Spleen (tissue), 11 donors: ENCODE results near the gene BTBD7. TPM values are rescaled to one million over a fixed set of nuclear protein-coding genes. Genes with fewer than 3 reads are reported as not detected.

Experiments used
- DNase-seq: peaks from one replicate; pipeline ENCODE4 v3.0.0-alpha.2; 2020
- H3K27ac ChIP-seq, 8 donors: fragments of 200-600 bp; sonication (generic) in 7 of 8; 1 replicate in 4 of 8; 2 replicates in 4 of 8; pipeline versions ENCODE4 v1.5.0 to v1.8.0; 2016 to 2021; ENCODE audit warnings: inconsistent platforms in 4 of 8, mild to moderate bottlenecking in 4 of 8, moderate library complexity in 1 of 8
- H3K27me3 ChIP-seq, 7 donors: fragments of 200-600 bp; sonication (generic) in 6 of 7; replicated peaks in 1 of 7; 1 replicate in 4 of 7; 2 replicates in 3 of 7; pipeline versions ENCODE4 v1.5.0 to v1.8.0; 2016 to 2021; ENCODE audit warnings: inconsistent platforms in 3 of 7, mild to moderate bottlenecking in 1 of 7
- H3K36me3 ChIP-seq, 6 donors: fragments of 200-600 bp; sonication (generic) in 5 of 6; 1 replicate in 4 of 6; 2 replicates in 2 of 6; pipeline versions ENCODE4 v1.5.0 to v1.8.0; 2016 to 2021; ENCODE audit warnings: inconsistent platforms in 2 of 6
- H3K4me1 ChIP-seq, 6 donors: fragments of 200-600 bp; sonication (generic) in 5 of 6; 1 replicate in 3 of 6; 2 replicates in 3 of 6; pipeline versions ENCODE4 v1.5.0 to v1.8.0; 2016 to 2021; ENCODE audit warnings: inconsistent platforms in 3 of 6
- H3K4me3 ChIP-seq, 8 donors: fragments of 200-600 bp; sonication (generic) in 7 of 8; 1 replicate in 4 of 8; 2 replicates in 4 of 8; pipeline versions ENCODE4 v1.5.0 to v1.8.0; 2016 to 2021; ENCODE audit warnings: inconsistent platforms in 4 of 8, mild to moderate bottlenecking in 4 of 8, moderate library complexity in 2 of 8
- H3K9me3 ChIP-seq, 8 donors: fragments of 200-600 bp; sonication (generic) in 7 of 8; 1 replicate in 4 of 8; 2 replicates in 4 of 8; pipeline versions ENCODE4 v1.5.0 to v1.8.0; 2016 to 2021; ENCODE audit warnings: inconsistent platforms in 4 of 8
- POLR2A ChIP-seq, 3 donors: fragments of 450-650 bp; IDR thresholded peaks; one replicate each; pipeline ENCODE4 v1.5.1; 2017; ENCODE audit warnings: antibody characterized with exemption in 3 of 3, mild to moderate bottlenecking in 1 of 3
- POLR2AphosphoS5 ChIP-seq, 3 donors: sonication (generic); formaldehyde crosslinking; IDR thresholded peaks; one replicate each; pipeline ENCODE4 v1.5.1; 2017; ENCODE audit warnings: antibody characterized with exemption in 3 of 3
- WGBS, 5 donors: extraction: QIAGEN DNeasy Blood & Tissue Kit in 3 of 5; methylation state at CpG; one replicate each; pipeline versions ENCODE4 v1.1.5 to v1.1.7; 2013 to 2018; 5-methylcytosine and 5-hydroxymethylcytosine counted together
- intact Hi-C: fragments of 100-400 bp; cut with DNase I; formaldehyde crosslinking; loops from one replicate; pipeline ENCODE4 v1.15.0; 2023; ENCODE audit warnings: low total_unique reads
- polyA plus RNA-seq, 3 donors: library from polyadenylated mRNA; stranded (reverse); fragments of 200-250 nt; gene quantifications; one replicate each; pipeline ENCODE4 v1.2.1, GENCODE V29; 2013
- total RNA-seq, 7 donors: library from RNA; depleted of rRNA in 3 of 7; stranded (reverse); fragments of >200 nt in 3 of 7; fragmentation: NEBNext Ultra II Directional in 4 of 7; extraction: Animal tissue kit (Norgen Biotek cat#: 25700) in 4 of 7; gene quantifications; one replicate each; pipeline versions ENCODE4 v1.1.0 to v1.2.1, GENCODE V29; 2016 to 2021
- TF ChIP-seq, protein P1 (sequence below), 11 experiments: fragments of 200-600 bp in 7 of 11; fragments of 450-650 bp in 4 of 11; sonication (generic) in 4 of 11; IDR thresholded peaks in 8 of 11; conservative IDR thresholded peaks in 3 of 11; 1 replicate in 7 of 11; 2 replicates in 4 of 11; pipeline versions ENCODE4 v1.4.0 to v1.8.0; 2016 to 2021; ENCODE audit warnings: antibody characterized with exemption in 11 of 11, inconsistent platforms in 4 of 11, mild to moderate bottlenecking in 1 of 11
- donor health status: healthy with polysubstance abuse.
- donor health status: DM: no; HTN: no; CAD: no; lungs with moderate emphysema.
- donor health status: DM: no; HTN: no; CAD: no.
- donor health status: Bipolar disorder and iron deficiency.
- donor health status: healthy.
- donor health status: DM: no; HTN: no; CAD: no.
- donor health status: DM: yes; HTN: yes; CAD: no.

Gene BTBD7
- total and polyA plus RNA-seq, 10 donors: 5.0 to 48.4 (median 29.5) TPM

- peak overlapping the region in 1 of 8 donors; percentile 39 for H3K27ac ChIP-seq
- TF ChIP-seq, protein P1, sequence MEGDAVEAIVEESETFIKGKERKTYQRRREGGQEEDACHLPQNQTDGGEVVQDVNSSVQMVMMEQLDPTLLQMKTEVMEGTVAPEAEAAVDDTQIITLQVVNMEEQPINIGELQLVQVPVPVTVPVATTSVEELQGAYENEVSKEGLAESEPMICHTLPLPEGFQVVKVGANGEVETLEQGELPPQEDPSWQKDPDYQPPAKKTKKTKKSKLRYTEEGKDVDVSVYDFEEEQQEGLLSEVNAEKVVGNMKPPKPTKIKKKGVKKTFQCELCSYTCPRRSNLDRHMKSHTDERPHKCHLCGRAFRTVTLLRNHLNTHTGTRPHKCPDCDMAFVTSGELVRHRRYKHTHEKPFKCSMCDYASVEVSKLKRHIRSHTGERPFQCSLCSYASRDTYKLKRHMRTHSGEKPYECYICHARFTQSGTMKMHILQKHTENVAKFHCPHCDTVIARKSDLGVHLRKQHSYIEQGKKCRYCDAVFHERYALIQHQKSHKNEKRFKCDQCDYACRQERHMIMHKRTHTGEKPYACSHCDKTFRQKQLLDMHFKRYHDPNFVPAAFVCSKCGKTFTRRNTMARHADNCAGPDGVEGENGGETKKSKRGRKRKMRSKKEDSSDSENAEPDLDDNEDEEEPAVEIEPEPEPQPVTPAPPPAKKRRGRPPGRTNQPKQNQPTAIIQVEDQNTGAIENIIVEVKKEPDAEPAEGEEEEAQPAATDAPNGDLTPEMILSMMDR (IDR thresholded peaks at IDR 0.05 in 8 of 11, conservative IDR thresholded peaks at IDR 0.05 in 3 of 11): no peak
- TF ChIP-seq POLR2A (IDR thresholded peaks at IDR 0.05) (no peak), POLR2AphosphoS5 (IDR thresholded peaks at IDR 0.05) (no peak)
- WGBS, 5 donors: 46 to 67% (median 65%) methylated on average over 3 of the region's 3 CpGs
- H3K9me3 ChIP-seq: no peaks in the 10 kb centered on the region
- intact Hi-C loops: no loop called here
- peaks cover 0 to 76% (median 61%) of the 10 kb centered on the region in 6 donors for H3K36me3 ChIP-seq
- H3K4me3 ChIP-seq: no peak overlapping the region
- no peak for DNase-seq
- no peaks in the 10 kb centered on the region for H3K27me3 ChIP-seq
- peaks cover 15 to 36% (median 30%) of the 10 kb centered on the region in 6 donors for H3K4me1 ChIP-seq
These were observed 120.4 kb downstream of the BTBD7 start for GRCh38 chr14:93212432-93212831.

GRCh38 chr14:93207468-93208308 lies 125.1 kb downstream of the BTBD7 start:
- 1% methylated on average over 22 to 23 of the region's 23 CpGs for WGBS, 5 donors
- intact Hi-C loops: no loop called here

GRCh38 chr14:93206793-93207467 lies 125.9 kb downstream of the BTBD7 start, which contains the start of the genes GON7 and UBR7:
Gene GON7, minus strand, starts transcription at chr14:93207065. Its CDS starts 28 bp downstream, at chr14:93207037.
Gene UBR7, plus strand, starts transcription at chr14:93207256. Its CDS starts 36 bp downstream, at chr14:93207292.
- Histone ChIP-seq H3K27ac (peak within 1 kb of the TSS; percentile 66 to 93 (median 89)), H3K27me3 (no peaks in the 10 kb centered on the region), H3K9me3 (no peaks in the 10 kb centered on the region), H3K36me3 (peaks cover 0 to 21% (median 8%) of the 10 kb centered on the region in 6 donors), H3K4me1 (peaks cover 29 to 73% (median 52%) of the 10 kb centered on the region in 6 donors), H3K4me3 (peak within 1 kb of the TSS; percentile 85 to 98 (median 91))
- WGBS, 5 donors: 0 to 1% (median 1%) methylated on average over 56 to 65 of the region's 65 CpGs
- TF ChIP-seq POLR2AphosphoS5 (IDR thresholded peaks at IDR 0.05) (peak; percentile 96 to 98 (median 97)), POLR2A (IDR thresholded peaks at IDR 0.05) (peak in 1 of 3 donors; percentile 49)
- TF ChIP-seq, protein P1 (IDR thresholded peaks at IDR 0.05 in 8 of 11, conservative IDR thresholded peaks at IDR 0.05 in 3 of 11): peak in 8 of 11 experiments; percentile 14 to 67 (median 52)
- intact Hi-C loops: no loop called here
- peak; percentile 97 for DNase-seq

More at GRCh38 chr14:93207468-93208308, 125.1 kb downstream of the BTBD7 start:
- Histone ChIP-seq H3K27me3 (no peaks in the 10 kb centered on the region), H3K4me3 (peak overlapping the region; percentile 85 to 98 (median 91)), H3K9me3 (no peaks in the 10 kb centered on the region), H3K4me1 (peaks cover 29 to 73% (median 52%) of the 10 kb centered on the region in 6 donors), H3K36me3 (peaks cover 0 to 29% (median 14%) of the 10 kb centered on the region in 6 donors), H3K27ac (peak overlapping the region; percentile 49 to 93 (median 89))
- no peak for DNase-seq
- TF ChIP-seq, protein P1 (IDR thresholded peaks at IDR 0.05 in 8 of 11, conservative IDR thresholded peaks at IDR 0.05 in 3 of 11): peak in 3 of 11 experiments; percentile 10 to 42 (median 41)
- no peak for TF ChIP-seq POLR2AphosphoS5 (IDR thresholded peaks at IDR 0.05)
- TF ChIP-seq POLR2A (IDR thresholded peaks at IDR 0.05): no peak
